PC-9 (cell line): ENCODE measurements around the gene DTX4. TPM values are rescaled to one million over a fixed set of nuclear protein-coding genes. Genes with fewer than 3 reads are reported as not detected.

Source experiments
- BruUV-seq: library from RNA; stranded (reverse); fragments of 400-500 nt; replicated peaks from 2 replicates; lab custom pipeline; 2021; lab: Mats Ljungman, UMichigan
- CTCF ChIA-PET: fragments of 300-600 bp; sonication (Branson Sonifier 250); formaldehyde crosslinking; loops from one replicate; lab custom pipeline; 2022; ENCODE audit warnings: antibody characterized with exemption; lab: Charles Lee
- POLR2A ChIA-PET: fragments of 300-600 bp; sonication (Branson Sonifier 250); formaldehyde crosslinking; loops from one replicate; lab custom pipeline; 2022; ENCODE audit warnings: antibody characterized with exemption; ENCODE audit not compliant: unreplicated experiment; lab: Charles Lee
- DNase-seq, 2 experiments: peaks; one replicate each; pipeline versions ENCODE4 v3.0.0 to v3.0.0-alpha.2; 2015 to 2022; ENCODE audit warnings: mixed read lengths in 1 of 2
- H2AFZ ChIP-seq: fragments of 200-600 bp; sonication (generic); 2 replicates; pipeline ENCODE4 v1.8.1; 2017; ENCODE audit warnings: antibody characterized with exemption
- H3F3A ChIP-seq: fragments of 200-600 bp; sonication (generic); 2 replicates; pipeline ENCODE4 v1.8.1; 2017; ENCODE audit warnings: antibody characterized with exemption, mild to moderate bottlenecking, low read depth; ENCODE audit not compliant: insufficient read depth
- H3K27ac ChIP-seq: fragments of 200-600 bp; sonication (generic); 2 replicates; pipeline ENCODE4 v1.6.1; 2016; ENCODE audit warnings: mixed run types
- H3K27me3 ChIP-seq: fragments of 200-600 bp; sonication (generic); 2 replicates; pipeline ENCODE4 v1.6.1; 2016; ENCODE audit warnings: low read depth, mixed run types; ENCODE audit not compliant: insufficient read depth
- H3K36me3 ChIP-seq: fragments of 200-600 bp; sonication (generic); 2 replicates; pipeline ENCODE4 v1.6.1; 2016; ENCODE audit warnings: low read depth, mixed run types
- H3K4me1 ChIP-seq: fragments of 200-600 bp; sonication (generic); replicated peaks from 2 replicates; pipeline ENCODE4 v1.6.1; 2016; ENCODE audit warnings: mixed run types; ENCODE audit not compliant: insufficient read depth
- H3K4me2 ChIP-seq: fragments of 200-600 bp; sonication (generic); 2 replicates; pipeline ENCODE4 v1.6.1; 2017; ENCODE audit warnings: mixed run types
- H3K4me3 ChIP-seq: fragments of 200-600 bp; sonication (generic); 2 replicates; pipeline ENCODE4 v1.6.1; 2016; ENCODE audit warnings: mixed run types
- H3K79me2 ChIP-seq: fragments of 200-600 bp; sonication (generic); 2 replicates; pipeline ENCODE4 v1.6.1; 2017; ENCODE audit warnings: low read depth, mixed run types
- H3K9me2 ChIP-seq: fragments of 200-600 bp; sonication (generic); 2 replicates; pipeline ENCODE4 v1.8.1; 2017; ENCODE audit warnings: mild to moderate bottlenecking; ENCODE audit not compliant: insufficient read depth
- H3K9me3 ChIP-seq: fragments of 200-600 bp; sonication (generic); 2 replicates; pipeline ENCODE4 v1.8.1; 2016; ENCODE audit warnings: low read depth; ENCODE audit not compliant: insufficient read depth
- H4K20me1 ChIP-seq: fragments of 200-600 bp; sonication (generic); 2 replicates; pipeline ENCODE4 v1.8.1; 2017; ENCODE audit not compliant: insufficient read depth
- EZH2 ChIP-seq: fragments of 200-600 bp; sonication (generic); IDR thresholded peaks from 2 replicates; pipeline ENCODE4 v1.8.0; 2017; ENCODE audit warnings: antibody characterized with exemption, low read depth
- intact Hi-C: fragments of 100-400 bp; cut with micrococcal nuclease; formaldehyde crosslinking; loops from one replicate; pipeline ENCODE4 v1.10.0; 2022; ENCODE audit not compliant: unreplicated experiment
- total RNA-seq: library from RNA; stranded (reverse); gene quantifications from 2 replicates; pipeline ENCODE4 v1.2.3, GENCODE V29; 2021
- TF ChIP-seq, protein P1 (sequence below): fragments of 200-600 bp; sonication (generic); conservative IDR thresholded peaks from 2 replicates; pipeline ENCODE4 v1.6.1; 2017; ENCODE audit warnings: mixed run types, antibody characterized with exemption, mild to moderate bottlenecking, moderate library complexity

DTX4 gene
- total RNA-seq, 1 experiment from 2014 or later, result 34.5 TPM

DNA sequence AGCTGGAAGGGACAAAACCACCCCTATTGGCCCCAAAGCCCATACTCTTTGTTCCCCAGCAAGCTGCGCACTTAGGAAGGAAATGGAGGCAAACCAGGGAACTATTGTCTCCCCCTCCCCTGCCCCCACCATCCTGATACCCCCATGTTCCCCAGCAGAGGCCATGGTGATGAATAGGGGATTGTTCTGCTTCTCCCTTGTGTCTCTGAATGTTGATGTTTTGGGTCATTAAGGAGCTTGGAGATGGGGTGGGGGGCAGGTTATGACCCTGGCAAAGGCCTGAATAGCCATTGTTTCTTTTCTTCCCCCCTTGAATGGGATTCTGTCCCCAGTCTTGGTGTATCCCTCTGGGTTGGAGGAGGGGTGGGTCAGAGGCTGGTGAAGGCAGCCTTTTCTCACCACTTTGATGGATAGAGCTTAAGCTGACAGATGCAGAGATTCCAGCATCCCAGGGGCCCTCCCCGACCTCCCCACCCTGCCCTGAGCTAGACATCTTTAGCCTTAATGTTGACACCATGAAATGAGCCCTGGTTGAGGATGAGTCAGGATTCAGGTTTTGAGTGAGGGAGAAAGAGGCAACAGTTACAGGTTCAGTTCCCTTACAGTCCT is 8.3 kb downstream of the DTX4 start:
- Histone ChIP-seq H3K4me2 (no peak overlapping the region), H4K20me1 (no peaks in the 10 kb centered on the region), H3K79me2 (peaks cover 100% of the 10 kb centered on the region), H3K36me3 (peaks cover 58% of the 10 kb centered on the region), H3K9me2 (no peaks in the 10 kb centered on the region), H3K4me1 (peaks cover 45% of the 10 kb centered on the region), H2AFZ (no peak overlapping the region), H3K27ac (no peak overlapping the region), H3F3A (peaks cover 31% of the 10 kb centered on the region), H3K27me3 (no peaks in the 10 kb centered on the region), H3K4me3 (no peak overlapping the region), H3K9me3 (peaks cover 9% of the 10 kb centered on the region; the same call in 1 of the 2 replicates)
- BruUV-seq, result no TSS peak
- POLR2A ChIA-PET, result no interaction called here
- CTCF ChIA-PET, result interaction anchor here (0.6 kb wide), 1 partner anchor 22 kb away, joined by 4 read pairs; no protein-coding TSS in a partner anchor
- TF ChIP-seq, protein P1, sequence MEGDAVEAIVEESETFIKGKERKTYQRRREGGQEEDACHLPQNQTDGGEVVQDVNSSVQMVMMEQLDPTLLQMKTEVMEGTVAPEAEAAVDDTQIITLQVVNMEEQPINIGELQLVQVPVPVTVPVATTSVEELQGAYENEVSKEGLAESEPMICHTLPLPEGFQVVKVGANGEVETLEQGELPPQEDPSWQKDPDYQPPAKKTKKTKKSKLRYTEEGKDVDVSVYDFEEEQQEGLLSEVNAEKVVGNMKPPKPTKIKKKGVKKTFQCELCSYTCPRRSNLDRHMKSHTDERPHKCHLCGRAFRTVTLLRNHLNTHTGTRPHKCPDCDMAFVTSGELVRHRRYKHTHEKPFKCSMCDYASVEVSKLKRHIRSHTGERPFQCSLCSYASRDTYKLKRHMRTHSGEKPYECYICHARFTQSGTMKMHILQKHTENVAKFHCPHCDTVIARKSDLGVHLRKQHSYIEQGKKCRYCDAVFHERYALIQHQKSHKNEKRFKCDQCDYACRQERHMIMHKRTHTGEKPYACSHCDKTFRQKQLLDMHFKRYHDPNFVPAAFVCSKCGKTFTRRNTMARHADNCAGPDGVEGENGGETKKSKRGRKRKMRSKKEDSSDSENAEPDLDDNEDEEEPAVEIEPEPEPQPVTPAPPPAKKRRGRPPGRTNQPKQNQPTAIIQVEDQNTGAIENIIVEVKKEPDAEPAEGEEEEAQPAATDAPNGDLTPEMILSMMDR, result no peak
- TF ChIP-seq EZH2, result no peak
- intact Hi-C loops, result no loop called here
- no peak for DNase-seq

GRCh38 chr11:59180907-59181306 is 9.0 kb downstream of the DTX4 start:
- H3K36me3 ChIP-seq, result peaks cover 56% of the 10 kb centered on the region
- H3K9me3 ChIP-seq, result peaks cover 9% of the 10 kb centered on the region; the same call in 1 of the 2 replicates
- H4K20me1 ChIP-seq, result no peaks in the 10 kb centered on the region
- CTCF ChIA-PET, result interaction anchor here (1.6 kb wide), 1 partner anchor 9 kb away, joined by 8 read pairs; the partner anchor contains the start of gene DTX4
- BruUV-seq, result no TSS peak
- intact Hi-C loops, result no loop called here
- peaks cover 98% of the 10 kb centered on the region for H3K79me2 ChIP-seq
- POLR2A ChIA-PET, result no interaction called here
- H3K27ac ChIP-seq, result no peak overlapping the region
- no peaks in the 10 kb centered on the region for H3K9me2 ChIP-seq
- H3F3A ChIP-seq, result peaks cover 31% of the 10 kb centered on the region
- no peak overlapping the region for H3K4me2 ChIP-seq
- no peak overlapping the region for H3K4me3 ChIP-seq
- H3K27me3 ChIP-seq, result no peaks in the 10 kb centered on the region
- DNase-seq, result no peak
- TF ChIP-seq, protein P1, result no peak
- TF ChIP-seq EZH2, result no peak
- H2AFZ ChIP-seq, result no peak overlapping the region
- peaks cover 45% of the 10 kb centered on the region for H3K4me1 ChIP-seq

DNA sequence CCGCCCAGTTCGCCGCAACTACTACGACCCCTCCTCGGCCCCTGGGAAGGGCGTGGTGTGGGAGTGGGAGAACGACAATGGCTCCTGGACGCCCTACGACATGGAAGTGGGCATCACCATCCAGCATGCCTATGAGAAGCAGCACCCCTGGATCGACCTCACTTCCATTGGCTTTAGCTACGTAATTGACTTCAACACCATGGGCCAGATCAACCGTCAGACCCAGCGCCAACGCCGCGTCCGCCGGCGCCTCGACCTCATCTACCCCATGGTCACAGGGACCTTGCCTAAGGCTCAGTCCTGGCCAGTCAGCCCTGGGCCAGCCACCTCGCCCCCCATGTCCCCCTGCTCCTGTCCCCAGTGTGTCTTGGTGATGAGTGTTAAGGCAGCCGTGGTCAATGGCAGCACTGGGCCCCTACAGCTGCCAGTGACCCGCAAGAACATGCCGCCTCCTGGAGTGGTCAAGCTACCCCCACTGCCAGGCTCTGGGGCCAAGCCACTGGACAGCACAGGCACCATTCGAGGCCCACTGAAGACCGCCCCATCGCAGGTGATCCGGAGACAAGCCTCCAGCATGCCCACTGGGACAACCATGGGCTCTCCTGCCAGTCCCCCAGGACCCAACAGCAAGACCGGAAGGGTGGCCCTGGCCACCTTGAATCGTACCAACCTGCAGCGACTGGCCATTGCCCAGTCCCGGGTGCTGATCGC is 10.0 kb downstream of the DTX4 start:
- Histone ChIP-seq H3K79me2 (peaks cover 93% of the 10 kb centered on the region), H3K9me3 (peaks cover 9% of the 10 kb centered on the region; the same call in 1 of the 2 replicates), H3K27ac (no peak overlapping the region), H3F3A (peaks cover 24% of the 10 kb centered on the region), H3K4me3 (no peak overlapping the region), H3K9me2 (no peaks in the 10 kb centered on the region), H3K4me1 (peaks cover 43% of the 10 kb centered on the region), H4K20me1 (no peaks in the 10 kb centered on the region), H3K27me3 (no peaks in the 10 kb centered on the region), H3K4me2 (no peak overlapping the region), H3K36me3 (peaks cover 48% of the 10 kb centered on the region), H2AFZ (no peak overlapping the region)
- CTCF ChIA-PET, result interaction anchor here (1.6 kb wide), 1 partner anchor 10 kb away, joined by 8 read pairs; the partner anchor contains the start of gene DTX4
- BruUV-seq, result no TSS peak
- POLR2A ChIA-PET, result no interaction called here
- intact Hi-C loops, result no loop called here
- DNase-seq, result no peak
- TF ChIP-seq EZH2, result no peak
- TF ChIP-seq, protein P1, result no peak
